H1 (cell line): ENCODE results near the gene ZBTB43. TPM values are rescaled to one million over a fixed set of nuclear protein-coding genes. Genes with fewer than 3 reads are reported as not detected.

ENCODE experiments used
- CTCF ChIA-PET: fragments of 300-600 bp; sonication (Branson Sonifier 250); formaldehyde crosslinking; loops from one replicate; lab custom pipeline; 2021; ENCODE audit not compliant: partially characterized antibody; lab: Charles Lee
- POLR2A ChIA-PET: fragments of 300-600 bp; sonication (Branson Sonifier 250); formaldehyde crosslinking; loops from one replicate; lab custom pipeline; 2021; ENCODE audit warnings: inconsistent platforms; ENCODE audit not compliant: partially characterized antibody; lab: Charles Lee
- DNase-seq, 2 experiments: peaks; one replicate each; pipeline versions ENCODE4 v3.0.0 to v3.0.0-alpha.2; 2010 to 2022; ENCODE audit warnings: low spot score in 2 of 2, low read depth in 1 of 2, mixed read lengths in 1 of 2
- FAIRE-seq: peaks from 2 replicates; lab custom pipeline; 2011; peaks lifted over from hg19 to GRCh38; lab: Jason Lieb, UNC
- H2AFZ ChIP-seq: 2 replicates; pipeline ENCODE4 v1.8.1; 2012; ENCODE audit warnings: low read length, inconsistent platforms
- H2AK5ac ChIP-seq: 2 replicates; pipeline ENCODE4 v1.6.1; 2013; ENCODE audit warnings: low read depth, low read length
- H2BK120ac ChIP-seq: replicated peaks from 2 replicates; pipeline ENCODE3; 2013; ENCODE audit warnings: low read depth, low read length, inconsistent platforms
- H2BK12ac ChIP-seq: 2 replicates; pipeline ENCODE4 v1.6.1; 2013; ENCODE audit warnings: low read depth, low read length
- H2BK15ac ChIP-seq: 2 replicates; pipeline ENCODE4 v1.6.1; 2013; ENCODE audit warnings: low read length
- H2BK20ac ChIP-seq: 2 replicates; pipeline ENCODE4 v1.6.1; 2013; ENCODE audit warnings: low read length
- H2BK5ac ChIP-seq: 2 replicates; pipeline ENCODE4 v1.6.1; 2013; ENCODE audit warnings: low read depth, low read length
- H3K14ac ChIP-seq: 2 replicates; pipeline ENCODE4 v1.6.1; 2013; ENCODE audit warnings: inconsistent platforms; ENCODE audit not compliant: insufficient read length
- H3K18ac ChIP-seq: 2 replicates; pipeline ENCODE4 v1.6.1; 2013; ENCODE audit warnings: low read length; ENCODE audit errors: extremely low read depth
- H3K23ac ChIP-seq: 2 replicates; pipeline ENCODE4 v1.6.1; 2013; ENCODE audit warnings: inconsistent platforms; ENCODE audit not compliant: insufficient read length
- H3K23me2 ChIP-seq: 2 replicates; pipeline ENCODE4 v1.6.1; 2013; ENCODE audit warnings: low read depth, low read length
- H3K27ac ChIP-seq: 2 replicates; pipeline ENCODE4 v1.6.1; 2011; ENCODE audit warnings: low read depth, low read length, inconsistent platforms
- H3K27me3 ChIP-seq, 4 experiments: replicated peaks in 1 of 4; 1 replicate in 1 of 4; 2 replicates in 3 of 4; pipeline versions ENCODE4 v1.6.1 to v1.8.1; 2011 to 2013; ENCODE audit warnings: low read length in 3 of 4, mild to moderate bottlenecking in 3 of 4, inconsistent platforms in 2 of 4, mixed read lengths in 2 of 4, moderate library complexity in 1 of 4; ENCODE audit not compliant: control insufficient read depth in 3 of 4, insufficient read depth in 3 of 4; ENCODE audit errors: extremely low read depth in 1 of 4
- H3K36me3 ChIP-seq, 4 experiments: 2 replicates each; pipeline versions ENCODE4 v1.6.1 to v1.8.1; 2011 to 2013; ENCODE audit warnings: mild to moderate bottlenecking in 4 of 4, low read length in 3 of 4, moderate library complexity in 2 of 4, control low read depth in 1 of 4, inconsistent platforms in 1 of 4; ENCODE audit not compliant: insufficient read depth in 4 of 4, control insufficient read depth in 2 of 4
- H3K4ac ChIP-seq: replicated peaks from 2 replicates; pipeline ENCODE3; 2013; ENCODE audit warnings: low read length, low read depth, mixed read lengths, inconsistent platforms; ENCODE audit not compliant: insufficient read length
- H3K4me1 ChIP-seq, 4 experiments: replicated peaks in 1 of 4; 1 replicate in 1 of 4; 2 replicates in 3 of 4; pipeline versions ENCODE4 v1.6.1 to v1.8.1; 2011 to 2013; ENCODE audit warnings: low read length in 3 of 4, inconsistent platforms in 2 of 4, mixed read lengths in 1 of 4; ENCODE audit not compliant: insufficient read depth in 4 of 4, control insufficient read depth in 3 of 4
- H3K4me2 ChIP-seq, 2 experiments: 2 replicates each; pipeline versions ENCODE4 v1.6.1 to v1.8.1; 2011 to 2013; ENCODE audit warnings: low read depth in 2 of 2, low read length in 2 of 2, control low read depth in 1 of 2, inconsistent platforms in 1 of 2, mild to moderate bottlenecking in 1 of 2; ENCODE audit not compliant: insufficient read depth in 1 of 2
- H3K4me3 ChIP-seq, 4 experiments: fragments of 200-600, 300-600 bp in 1 of 4; sonication (generic), shearing (Covaris generic), sonication (Bioruptor Twin) in 1 of 4; 2 replicates each; pipeline versions ENCODE4 v1.5.1 to v1.8.1; 2011 to 2016; ENCODE audit warnings: low read length in 4 of 4, low read depth in 3 of 4, control low read depth in 2 of 4, inconsistent platforms in 2 of 4, mild to moderate bottlenecking in 2 of 4, mixed read lengths in 1 of 4, moderate library complexity in 1 of 4; ENCODE audit not compliant: insufficient read depth in 2 of 4; ENCODE audit errors: extremely low read depth in 1 of 4
- H3K56ac ChIP-seq: replicated peaks from 2 replicates; pipeline ENCODE3; 2013; ENCODE audit warnings: low read depth, mild to moderate bottlenecking, mixed read lengths, low read length, inconsistent platforms; ENCODE audit not compliant: insufficient read length
- H3K79me1 ChIP-seq: 2 replicates; pipeline ENCODE4 v1.6.1; 2013; ENCODE audit warnings: low read depth, low read length, control low read depth
- H3K79me2 ChIP-seq, 2 experiments: 2 replicates each; pipeline versions ENCODE4 v1.6.1 to v1.8.1; 2012 to 2013; ENCODE audit warnings: low read length in 2 of 2, mild to moderate bottlenecking in 2 of 2, inconsistent platforms in 1 of 2; ENCODE audit not compliant: insufficient read depth in 2 of 2, control insufficient read depth in 1 of 2
- H3K9ac ChIP-seq, 4 experiments: replicated peaks in 1 of 4; 1 replicate in 1 of 4; 2 replicates in 3 of 4; pipeline versions ENCODE4 v1.6.1 to v1.8.1; 2011 to 2013; ENCODE audit warnings: low read depth in 3 of 4, low read length in 3 of 4, control low read depth in 2 of 4, mild to moderate bottlenecking in 2 of 4, moderate library complexity in 2 of 4, inconsistent platforms in 1 of 4; ENCODE audit errors: extremely low read depth in 1 of 4
- H3K9me3 ChIP-seq, 2 experiments: 2 replicates each; pipeline versions ENCODE4 v1.6.1 to v1.8.1; 2012 to 2013; ENCODE audit warnings: mild to moderate bottlenecking in 2 of 2, moderate library complexity in 2 of 2, control low read depth in 1 of 2, inconsistent platforms in 1 of 2, low read depth in 1 of 2, low read length in 1 of 2, mixed read lengths in 1 of 2; ENCODE audit not compliant: insufficient read depth in 2 of 2
- H4K20me1 ChIP-seq, 2 experiments: replicated peaks in 1 of 2; 2 replicates each; pipeline versions ENCODE3 to v1.8.1; 2011 to 2013; ENCODE audit warnings: inconsistent platforms in 2 of 2, low read length in 2 of 2, mild to moderate bottlenecking in 1 of 2; ENCODE audit not compliant: insufficient read depth in 2 of 2, control insufficient read depth in 1 of 2
- H4K5ac ChIP-seq: 2 replicates; pipeline ENCODE4 v1.6.1; 2013; ENCODE audit warnings: low read length, low read depth, mixed read lengths, inconsistent platforms; ENCODE audit not compliant: insufficient read length
- H4K8ac ChIP-seq: 2 replicates; pipeline ENCODE4 v1.8.0; 2013; ENCODE audit warnings: mild to moderate bottlenecking, moderate library complexity, low read length, inconsistent platforms; ENCODE audit not compliant: insufficient read depth; ENCODE audit errors: extremely low read depth
- H4K91ac ChIP-seq: replicated peaks from 2 replicates; pipeline ENCODE3; 2013; ENCODE audit warnings: low read length, mixed read lengths, inconsistent platforms; ENCODE audit not compliant: insufficient read length
- ATF3 ChIP-seq: IDR thresholded peaks from 2 replicates; pipeline ENCODE4 v1.6.1; 2011; ENCODE audit warnings: low read depth, mild to moderate bottlenecking, low read length; ENCODE audit not compliant: insufficient read depth
- RAD21 ChIP-seq, 2 experiments: IDR thresholded peaks in 1 of 2; conservative IDR thresholded peaks in 1 of 2; 2 replicates each; pipeline ENCODE4 v1.6.1; 2011; ENCODE audit warnings: low read depth in 2 of 2, low read length in 2 of 2, improper control_type of control experiment in 1 of 2, inconsistent platforms in 1 of 2, mild to moderate bottlenecking in 1 of 2, moderate library complexity in 1 of 2
- TAF7 ChIP-seq: optimal IDR thresholded peaks from 2 replicates; pipeline ENCODE3; 2011; ENCODE audit warnings: low read depth, mild to moderate bottlenecking, inconsistent platforms, low read length, moderate library complexity, borderline replicate concordance
- WGBS, 2 experiments: shearing (Covaris generic) in 1 of 2; methylation state at CpG; one replicate each; pipeline versions ENCODE4 v1.1.6 to v1.1.7; 2013 to 2015; ENCODE audit warnings: low lambda C conversion rate in 2 of 2, mixed read lengths in 2 of 2, inconsistent platforms in 1 of 2, low coverage in 1 of 2, missing lambda C conversion rate in 1 of 2; ENCODE audit not compliant: insufficient replicate concordance in 2 of 2, insufficient coverage in 1 of 2, insufficient read length in 1 of 2; ENCODE audit errors: extremely low coverage in 1 of 2, missing lambda C conversion rate in 1 of 2; 5-methylcytosine and 5-hydroxymethylcytosine counted together
- polyA plus RNA-seq, 7 experiments: library from polyadenylated mRNA; depleted of rRNA in 3 of 7; stranded (reverse) in 5 of 7; unstranded in 2 of 7; fragments of >200 nt in 5 of 7; fragments of 200-250 nt in 2 of 7; gene quantifications; 1 replicate in 5 of 7; 2 replicates in 1 of 7; 4 replicates in 1 of 7; pipeline versions ENCODE4 v1.2.1 to v1.2.3, GENCODE V29; 2011 to 2013; ENCODE audit warnings: missing spikeins in 2 of 7, mixed read lengths in 2 of 7
- total RNA-seq: library from RNA; stranded (reverse); fragmentation: NEBNext Ultra II Directional; extraction: Animal tissue kit (Norgen Biotek cat#: 25700); gene quantifications from 2 replicates; pipeline ENCODE4 v1.2.1, GENCODE V29; 2021

Gene ZBTB43
- total and polyA plus RNA-seq, 2 of the 8 experiments (the other 6 are each of a cell fraction or from before 2014, with no cell fraction given), result 4.1 to 16.7 TPM

- no peak overlapping the region for H3K14ac ChIP-seq
- H3K23ac ChIP-seq, result no peak overlapping the region
- ChIA-PET POLR2A (no interaction called here), CTCF (no interaction called here)
- no peak overlapping the region for H3K4me3 ChIP-seq
- H3K9ac ChIP-seq, result no peak overlapping the region
- DNase-seq (no peak), FAIRE-seq (no peak)
- no peak overlapping the region for H2BK120ac ChIP-seq
- H3K4ac ChIP-seq, result no peak overlapping the region
- no peak overlapping the region for H3K56ac ChIP-seq
- no peak overlapping the region for H3K18ac ChIP-seq
- no peak overlapping the region for H3K27ac ChIP-seq
- no peaks in the 10 kb centered on the region for H3K27me3 ChIP-seq
- H2BK12ac ChIP-seq, result no peak overlapping the region
- H3K79me1 ChIP-seq, result no peaks in the 10 kb centered on the region
- H4K8ac ChIP-seq, result no peak overlapping the region
- no peaks in the 10 kb centered on the region for H3K4me1 ChIP-seq
- H2BK15ac ChIP-seq, result no peak overlapping the region
- H4K5ac ChIP-seq, result no peak overlapping the region
- H4K91ac ChIP-seq, result no peak overlapping the region
- H3K9me3 ChIP-seq, result peaks cover 4 to 11% of the 10 kb centered on the region in 2 experiments; a peak in 1 of 4 replicates
- H2BK5ac ChIP-seq, result no peak overlapping the region
- H2AFZ ChIP-seq, result no peak overlapping the region
- H3K79me2 ChIP-seq, result peaks cover 0 to 47% of the 10 kb centered on the region in 2 experiments; a peak in 3 of 4 replicates
- H3K23me2 ChIP-seq, result no peaks in the 10 kb centered on the region
- no peak for TF ChIP-seq ATF3
- no peak for TF ChIP-seq RAD21 (IDR thresholded peaks at IDR 0.05 in 1 of 2, conservative IDR thresholded peaks at IDR 0.05 in 1 of 2; ENCODE audit: low read depth in 2 of 2, low read length in 2 of 2)
- TF ChIP-seq TAF7, result no peak
- H3K36me3 ChIP-seq, result peaks cover 0 to 10% (median 4%) of the 10 kb centered on the region in 4 experiments; a peak in 4 of 8 replicates
- no peak overlapping the region for H2BK20ac ChIP-seq
- no peak overlapping the region for H2AK5ac ChIP-seq
- 87% methylated on average over 5 of the region's 5 CpGs; no CpG with 5 or more reads in 1 of the 2 experiments for WGBS, 2 experiments
- H3K4me2 ChIP-seq, result no peak overlapping the region
- H4K20me1 ChIP-seq, result no peaks in the 10 kb centered on the region
Observed at GRCh38 chr9:126818482-126818881, 13.6 kb downstream of the ZBTB43 start.
